GM21786 (cell line): ENCODE measurements around the gene ABCA1.
A peak's percentile ranks its signal among the peaks of the same experiment; 100 is the strongest.
"Not testable (repeated sequence)": the region's sequence is repeated elsewhere in the genome, so short reads cannot be mapped to it uniquely, and the experiment has no call there.

ENCODE experiments used
- ATAC-seq: cut with Tn5 transposase; IDR thresholded peaks from one replicate; pipeline ENCODE4 v1.9.1; 2021; ENCODE audit not compliant: unreplicated experiment

ABCA1 gene

DNA sequence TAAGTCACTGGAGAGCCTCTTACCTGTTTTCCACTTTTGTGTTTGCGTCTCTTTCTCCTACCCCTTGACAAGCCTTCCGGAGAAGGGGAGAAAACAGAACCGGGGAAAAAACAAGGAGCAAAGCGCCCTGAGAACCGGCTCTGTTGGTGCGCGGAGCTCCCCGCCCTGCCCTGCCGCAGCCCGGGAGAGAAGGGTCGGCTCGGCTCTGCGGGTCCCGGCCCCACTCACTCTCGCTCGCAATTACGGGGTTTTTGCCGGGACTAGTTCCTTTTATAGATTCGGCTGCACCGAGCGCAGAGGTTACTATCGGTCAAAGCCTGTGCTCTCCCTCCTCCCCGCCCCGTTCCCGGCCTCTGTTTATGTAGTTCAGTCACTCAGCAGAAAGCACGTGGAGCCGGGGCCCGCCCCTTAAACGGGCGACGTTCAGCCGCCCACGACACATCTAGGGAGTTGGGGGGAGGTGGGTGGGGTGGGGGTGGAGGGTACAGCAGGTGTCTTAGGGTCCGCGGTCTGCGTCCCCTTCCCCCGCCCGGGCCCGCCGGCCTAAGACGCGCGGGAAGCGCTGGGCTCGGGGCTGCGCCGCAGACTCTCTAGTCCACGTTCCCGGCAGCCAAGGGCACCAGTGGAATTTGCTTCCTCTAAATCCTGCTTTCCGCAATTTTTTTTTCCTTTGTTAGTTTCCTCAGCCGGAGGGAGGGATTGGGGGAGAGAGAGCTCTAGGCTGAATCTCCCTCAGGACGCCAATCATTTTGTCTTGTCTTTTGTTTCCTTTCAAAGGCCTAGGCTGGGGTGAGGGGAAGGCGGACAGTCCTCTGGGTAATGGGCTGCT is at the start of gene ABCA1:
Gene ABCA1 (minus strand): TSS at position 244 of the 829 bp plus-strand sequence. CDS start 24,476 bp downstream, outside the sequence.
- no peak for ATAC-seq

DNA sequence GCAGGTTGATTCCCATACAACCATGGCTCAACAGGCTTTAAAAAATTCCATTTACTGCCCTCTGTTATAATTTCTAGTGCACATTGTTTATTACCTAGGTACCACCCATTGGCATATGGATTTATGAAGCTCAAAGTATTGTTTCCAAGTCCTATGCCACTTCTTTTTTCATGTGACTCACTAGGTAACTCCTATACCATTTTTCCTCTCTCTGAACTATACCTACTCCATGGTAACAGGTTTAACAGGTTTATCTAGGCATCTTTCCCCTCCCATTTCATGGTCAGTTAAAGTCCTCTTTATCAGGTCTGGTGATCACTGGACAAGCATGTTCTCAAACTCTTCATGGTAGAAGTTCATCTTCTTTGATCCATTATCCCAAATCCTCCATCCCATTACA is 49.6 kb upstream of the ABCA1 start:
- no peak for ATAC-seq

GRCh38 chr9:104977168-104977567 is 49.2 kb upstream of the ABCA1 start:
- ATAC-seq, result no peak

DNA sequence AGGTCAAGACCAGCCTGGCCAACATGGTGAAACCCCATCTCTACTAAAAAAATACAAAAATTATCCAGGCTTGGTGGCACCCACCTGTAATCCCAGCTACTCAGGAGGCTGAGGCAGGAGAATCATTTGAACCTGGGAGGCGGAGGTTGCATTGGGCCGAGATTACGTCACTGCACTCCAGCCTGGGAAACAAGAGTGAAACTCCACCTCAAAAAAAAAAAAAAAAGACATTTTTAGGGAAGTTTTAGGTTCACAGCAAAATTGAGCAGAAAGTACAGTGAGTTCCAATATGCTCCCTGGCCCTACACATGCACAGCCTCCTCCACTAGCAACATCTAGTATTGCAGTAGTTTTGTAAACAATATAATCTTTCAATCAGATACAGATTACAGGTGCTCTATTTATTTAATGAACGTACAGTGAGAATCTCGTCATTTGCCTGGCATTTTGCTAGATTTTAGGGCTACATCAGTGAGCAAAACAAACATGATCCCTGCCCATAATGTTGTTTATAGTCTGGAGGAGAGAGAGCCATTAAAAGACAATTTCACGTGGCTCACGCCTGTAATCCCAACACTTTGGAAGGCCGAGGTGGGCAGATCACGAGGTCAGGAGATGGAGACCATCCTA is 48.1 kb upstream of the ABCA1 start:
- not testable (repeated sequence) for ATAC-seq

- no peak for ATAC-seq
Measured at GRCh38 chr9:104974053-104974962, 46.4 kb upstream of the ABCA1 start.

DNA sequence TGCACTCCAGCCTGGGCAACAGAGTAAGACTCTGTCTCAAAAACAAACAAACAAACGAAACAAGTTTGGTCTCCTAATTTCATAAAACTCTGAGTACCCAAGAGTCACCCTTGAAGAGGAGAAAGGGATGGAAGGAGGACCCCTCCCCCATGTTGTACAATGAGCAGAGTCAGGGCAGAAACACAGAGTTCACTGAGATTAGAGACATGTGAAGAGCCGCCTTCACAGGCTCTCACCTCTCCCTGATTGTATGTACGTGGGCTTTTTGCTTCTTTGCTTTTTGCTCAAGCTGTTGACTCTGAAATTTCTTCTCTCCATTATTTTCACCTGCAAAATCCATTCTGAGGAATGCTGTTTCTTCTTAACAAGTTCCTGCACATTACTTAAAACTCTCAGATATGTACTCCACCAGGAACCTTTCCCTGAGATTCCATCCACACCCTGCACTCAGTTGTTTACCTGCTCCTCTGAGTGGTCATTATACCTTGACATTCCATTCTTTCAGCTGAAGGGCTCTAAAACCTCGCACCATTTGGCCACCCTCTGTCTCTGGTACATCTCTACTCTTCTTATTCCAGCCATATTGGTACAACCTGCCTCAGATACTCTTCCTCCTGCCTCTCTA is 44.4 kb upstream of the ABCA1 start:
- ATAC-seq, result no peak

DNA sequence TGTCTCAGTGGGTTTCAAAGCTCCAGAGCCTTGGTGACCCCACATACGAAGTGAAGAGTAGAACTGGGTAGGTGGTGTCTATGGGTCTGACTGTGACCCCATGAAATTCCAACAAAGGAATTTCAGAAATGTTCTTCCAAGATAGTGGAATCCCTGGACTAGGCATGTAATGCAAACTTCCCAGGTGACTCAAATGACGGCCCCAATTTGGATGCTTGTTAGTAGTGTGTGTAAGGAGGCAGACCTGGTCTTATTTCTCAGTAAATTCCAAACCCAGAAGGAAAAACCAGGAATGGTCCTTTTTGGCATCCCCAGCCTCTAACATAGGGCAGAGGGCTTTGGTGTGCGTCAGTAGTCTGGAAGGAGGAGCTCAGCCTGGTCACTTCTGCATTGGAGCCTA is 43.6 kb upstream of the ABCA1 start:
- no peak for ATAC-seq

DNA sequence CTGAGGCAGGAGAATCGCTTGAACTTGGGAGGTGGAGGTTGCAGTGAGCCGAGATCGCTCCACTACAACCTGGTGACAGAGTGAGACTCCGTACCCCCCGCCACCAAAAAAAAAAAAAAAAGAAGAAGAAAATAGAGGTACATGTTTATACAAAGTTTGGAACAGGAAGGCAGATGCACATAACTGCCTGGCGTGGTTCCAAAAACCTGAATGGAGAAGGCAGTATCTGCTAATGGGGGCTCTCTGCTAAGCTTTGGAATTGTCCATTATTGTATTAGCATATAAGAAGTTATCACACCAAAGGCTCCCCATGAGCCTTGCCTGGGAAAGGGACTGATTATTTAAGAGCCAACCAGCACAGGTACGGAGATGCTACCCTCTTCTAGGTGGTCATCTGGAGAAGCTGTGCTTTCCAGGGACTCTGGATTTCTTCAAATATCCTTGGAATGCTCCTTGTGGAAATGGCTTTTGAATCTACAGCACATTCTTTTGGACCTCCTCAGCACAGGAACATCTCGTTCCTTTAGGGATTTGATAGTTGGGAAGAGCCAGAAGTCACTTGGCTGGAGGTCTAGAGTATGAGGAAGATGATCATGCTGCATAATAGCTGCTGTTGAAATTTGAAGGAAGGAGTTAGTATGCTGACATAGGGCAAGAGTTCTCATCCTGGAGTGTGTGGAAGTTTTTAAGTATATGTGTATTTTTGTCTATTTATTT is 42.5 kb upstream of the ABCA1 start:
- no peak for ATAC-seq

GRCh38 chr9:104969116-104969515 is 41.2 kb upstream of the ABCA1 start:
- no peak for ATAC-seq

GRCh38 chr9:104968025-104968982 is 40.3 kb upstream of the ABCA1 start:
- peak; percentile 99 for ATAC-seq

DNA sequence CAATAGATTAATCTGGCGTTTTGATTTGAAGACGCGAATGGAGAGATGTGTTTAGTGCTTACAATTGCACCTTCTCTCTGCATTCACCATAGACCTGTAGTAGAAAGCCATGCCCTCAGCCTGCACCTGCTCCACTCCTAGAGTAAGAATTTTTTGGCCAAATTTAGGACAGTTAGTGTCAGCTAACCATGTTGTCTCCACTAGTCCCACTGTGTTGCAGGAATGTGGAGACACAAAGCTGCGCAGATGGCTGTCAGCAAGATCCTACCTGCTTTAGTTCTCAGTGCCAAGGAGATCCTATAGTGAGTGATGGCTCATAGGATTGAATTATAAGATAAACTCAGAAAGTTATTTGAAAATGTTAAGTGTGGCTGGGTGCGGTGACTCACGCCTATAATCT is 35.1 kb upstream of the ABCA1 start:
- ATAC-seq, result no peak

DNA sequence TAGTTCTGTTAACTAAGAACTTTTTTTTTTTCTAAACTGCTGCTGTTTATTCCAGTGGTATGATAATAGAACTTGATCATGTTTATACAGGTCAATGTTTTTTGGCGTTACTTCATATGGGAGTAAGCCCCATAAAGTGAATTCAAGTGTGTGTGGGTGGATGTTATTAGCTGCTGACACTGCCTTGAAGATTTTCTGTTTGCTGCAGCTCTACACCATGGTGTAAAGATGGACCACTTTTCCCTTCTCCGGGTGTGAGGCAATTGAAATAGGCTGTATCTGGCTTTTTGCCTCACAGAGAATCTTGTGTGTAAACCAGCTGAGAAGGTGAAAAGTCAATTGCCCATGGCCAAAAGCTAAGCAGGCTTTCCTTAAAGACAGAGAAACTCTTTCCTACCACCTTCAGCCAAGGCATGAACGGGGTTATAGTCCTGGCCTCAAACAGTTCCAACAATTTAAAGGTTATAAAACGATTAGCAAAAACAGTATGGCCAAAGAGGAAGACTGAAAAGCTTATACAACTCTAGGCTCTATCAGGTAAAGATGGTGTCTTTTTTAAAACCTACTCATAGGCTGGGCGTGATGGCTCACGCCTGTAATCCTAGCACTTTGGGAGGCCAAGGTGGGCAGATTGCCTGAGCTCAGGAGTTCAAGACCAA is 33.9 kb upstream of the ABCA1 start:
- no peak for ATAC-seq

DNA sequence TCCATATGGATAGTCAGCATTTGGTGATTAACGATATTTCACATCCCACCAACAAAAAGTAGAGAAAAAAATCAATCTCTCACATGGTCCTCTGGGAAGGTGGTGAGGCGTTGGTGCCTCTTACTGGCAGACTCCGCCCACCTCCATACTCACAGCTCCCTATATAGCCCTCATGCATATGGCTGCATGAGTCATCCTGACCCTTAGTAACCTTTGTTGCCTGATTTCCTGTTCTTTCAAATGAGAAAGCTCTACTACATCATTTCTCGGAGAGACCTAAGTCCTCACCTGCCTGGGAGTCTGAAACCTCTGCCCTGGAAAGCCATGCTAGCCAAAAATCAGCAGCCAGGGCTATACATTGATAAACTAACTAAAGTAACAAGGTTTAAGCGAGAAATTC is 33.3 kb upstream of the ABCA1 start:
- ATAC-seq, result no peak

DNA sequence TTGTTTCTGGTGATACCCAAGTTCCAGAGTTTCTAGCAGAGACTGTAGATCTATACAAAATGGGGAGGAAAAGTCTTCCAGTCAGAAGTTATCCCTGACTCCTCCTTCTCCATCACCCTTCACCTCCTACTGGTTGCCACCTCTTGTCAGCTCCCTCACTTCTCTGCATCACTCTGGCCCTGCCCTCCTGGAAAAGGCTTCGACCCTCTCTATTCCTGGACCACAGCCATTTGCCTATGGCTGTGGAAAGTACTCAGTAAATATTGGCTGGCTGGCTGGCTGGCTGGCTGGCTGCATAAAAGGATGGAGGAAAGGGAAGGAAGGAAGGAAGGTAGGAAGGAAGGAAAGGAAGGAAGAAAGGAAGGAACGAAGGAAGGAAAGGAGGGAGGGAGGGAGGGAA is 32.7 kb upstream of the ABCA1 start:
- no peak for ATAC-seq

- no peak for ATAC-seq
Measured at GRCh38 chr9:104958751-104959150, 30.8 kb upstream of the ABCA1 start.

DNA sequence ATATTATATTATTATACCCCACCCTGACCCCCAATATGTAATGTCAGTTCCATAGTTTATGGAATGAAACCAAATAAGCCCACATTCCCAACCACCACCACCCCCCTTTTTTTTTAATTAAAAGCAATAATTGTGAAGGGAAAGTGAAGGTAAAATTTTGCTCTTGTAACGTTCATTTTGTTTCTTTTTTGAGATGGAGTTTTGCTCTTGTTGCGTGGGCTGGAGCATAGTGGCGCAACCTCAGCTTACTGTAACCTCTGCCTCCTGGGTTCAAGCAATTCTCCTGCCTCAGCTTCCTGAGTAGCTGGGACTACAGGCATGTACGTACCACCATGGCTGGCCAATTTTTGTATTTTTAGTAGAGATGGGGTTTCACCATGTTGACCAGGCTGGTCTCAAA is 30.1 kb upstream of the ABCA1 start:
- not testable (repeated sequence) for ATAC-seq

GRCh38 chr9:104951487-104951886 is 23.5 kb upstream of the ABCA1 start:
- no peak for ATAC-seq

DNA sequence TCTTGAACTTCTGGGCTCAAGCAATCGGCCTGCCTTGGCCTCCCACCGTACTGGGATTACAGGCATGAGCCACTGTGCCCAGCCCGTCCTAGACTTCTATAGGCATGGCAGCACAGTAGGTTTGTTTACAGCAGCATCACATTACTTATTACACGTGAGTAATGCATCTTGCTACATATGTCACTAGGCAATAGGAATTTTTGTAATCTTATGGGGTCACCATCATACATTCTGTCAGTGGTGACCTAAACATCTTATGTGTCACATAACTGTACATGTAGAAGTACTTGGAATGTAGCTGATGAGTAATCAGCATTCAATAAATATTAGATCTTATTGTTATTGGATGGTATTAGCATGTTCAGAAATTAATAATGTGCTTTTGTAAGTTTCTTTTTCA is 22.9 kb upstream of the ABCA1 start:
- no peak for ATAC-seq

DNA sequence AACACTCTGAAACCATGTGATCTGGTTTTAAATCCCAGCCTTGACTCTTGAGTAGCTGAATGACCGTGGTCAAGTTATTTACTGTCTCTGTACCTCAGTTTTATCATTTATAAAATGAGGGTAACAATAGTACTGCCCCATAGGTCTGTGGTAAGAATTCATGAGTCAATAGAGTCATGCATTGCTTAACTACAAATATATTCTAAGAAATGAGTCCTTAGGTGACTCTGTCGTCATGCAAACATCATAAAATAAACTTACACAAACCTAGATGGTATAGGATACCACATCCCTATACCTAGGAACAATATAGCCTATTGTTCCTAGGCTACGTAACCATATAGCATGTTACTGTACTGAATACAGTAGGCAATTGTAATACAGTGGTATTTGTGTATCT is 20.3 kb upstream of the ABCA1 start:
- ATAC-seq, result no peak
